ENCODE data around the gene FSD2.
A peak's percentile ranks its signal among the peaks of the same experiment; 100 is the strongest.
"Not testable (repeated sequence)": the region's sequence is repeated elsewhere in the genome, so short reads cannot be mapped to it uniquely, and the experiment has no call there.

Gene FSD2

GRCh38 chr15:82709081-82709420, 96.8 kb downstream of the FSD2 start:
- Histone ChIP-seq H3K27me3 (ENCODE audit: control insufficient read depth, insufficient read depth, low read length) (no peaks in the 10 kb centered on the region), H3K4me1 (ENCODE audit: control insufficient read depth, insufficient read depth, low read length) (no peaks in the 10 kb centered on the region), H3K9ac (ENCODE audit: low read length) (no peak overlapping the region), H3K4me3 (ENCODE audit: low read length) (peak overlapping the region; percentile 1), H3K36me3 (ENCODE audit: control insufficient read depth, insufficient read depth, low read length) (no peaks in the 10 kb centered on the region), H3K27ac (ENCODE audit: low read depth, low read length) (no peak overlapping the region)

- H3K27ac ChIP-seq (ENCODE audit: low read depth, low read length); H3K36me3 ChIP-seq (ENCODE audit: control insufficient read depth, insufficient read depth, low read length); H3K27me3 ChIP-seq (ENCODE audit: control insufficient read depth, insufficient read depth, low read length); H3K4me3 ChIP-seq (ENCODE audit: low read length); H3K4me1 ChIP-seq (ENCODE audit: control insufficient read depth, insufficient read depth, low read length); H3K9ac ChIP-seq (ENCODE audit: low read length): not testable (repeated sequence)
Observed at GRCh38 chr15:82705856-82706255, 100.0 kb downstream of the FSD2 start.

Measured in rectal smooth muscle tissue (tissue), 1 donor.